ENCODE results near the gene SLC10A3. TPM values are rescaled to one million over a fixed set of nuclear protein-coding genes. Genes with fewer than 3 reads are reported as not detected.

SLC10A3 gene
- total and polyA plus RNA-seq, 2 of the 8 experiments (the other 6 are each of a cell fraction or from before 2014, with no cell fraction given): 6.8 to 9.5 TPM

DNA sequence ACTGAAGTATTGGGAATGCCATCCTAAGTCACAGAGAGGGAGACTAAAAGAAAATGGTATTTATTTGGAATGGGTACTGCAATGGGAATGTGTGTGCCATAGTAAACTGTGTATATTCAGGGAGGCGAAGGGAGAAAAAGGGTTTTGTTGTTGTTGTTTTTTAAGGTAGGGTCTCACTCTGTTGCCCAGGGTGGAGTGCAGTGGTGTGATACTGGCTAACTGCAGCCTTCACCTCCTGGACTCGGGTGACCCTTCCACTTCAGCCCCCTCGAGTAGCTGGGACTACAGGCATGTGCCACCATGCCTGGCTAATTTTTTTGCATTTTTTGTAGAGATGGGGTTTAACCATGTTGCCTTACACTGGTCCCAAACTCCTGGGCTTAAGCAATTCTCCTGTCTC lies 4.3 kb upstream of the SLC10A3 start:
- no peak overlapping the region for H4K5ac ChIP-seq (ENCODE audit: insufficient read length, low read depth, low read length)
- TF ChIP-seq SP1 (IDR thresholded peaks at IDR 0.05; ENCODE audit: low read depth, low read length) (no peak), KDM1A (IDR thresholded peaks at IDR 0.05; ENCODE audit: borderline replicate concordance, low read length) (no peak), RXRA (IDR thresholded peaks at IDR 0.05; ENCODE audit: insufficient read depth, low read depth, low read length) (no peak)
- TF ChIP-seq, protein P1, sequence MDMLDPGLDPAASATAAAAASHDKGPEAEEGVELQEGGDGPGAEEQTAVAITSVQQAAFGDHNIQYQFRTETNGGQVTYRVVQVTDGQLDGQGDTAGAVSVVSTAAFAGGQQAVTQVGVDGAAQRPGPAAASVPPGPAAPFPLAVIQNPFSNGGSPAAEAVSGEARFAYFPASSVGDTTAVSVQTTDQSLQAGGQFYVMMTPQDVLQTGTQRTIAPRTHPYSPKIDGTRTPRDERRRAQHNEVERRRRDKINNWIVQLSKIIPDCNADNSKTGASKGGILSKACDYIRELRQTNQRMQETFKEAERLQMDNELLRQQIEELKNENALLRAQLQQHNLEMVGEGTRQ (IDR thresholded peaks at IDR 0.05; ENCODE audit: low read length): no peak
- TF ChIP-seq, protein P2, sequence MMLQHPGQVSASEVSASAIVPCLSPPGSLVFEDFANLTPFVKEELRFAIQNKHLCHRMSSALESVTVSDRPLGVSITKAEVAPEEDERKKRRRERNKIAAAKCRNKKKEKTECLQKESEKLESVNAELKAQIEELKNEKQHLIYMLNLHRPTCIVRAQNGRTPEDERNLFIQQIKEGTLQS (IDR thresholded peaks at IDR 0.05; ENCODE audit: insufficient read depth, low read depth, low read length): no peak
- H3K27ac ChIP-seq (ENCODE audit: low read depth, low read length): no peak overlapping the region
- no peak overlapping the region for H3K18ac ChIP-seq (ENCODE audit: extremely low read depth, low read length)
- no peaks in the 10 kb centered on the region for H3K79me2 ChIP-seq (ENCODE audit: control insufficient read depth in 1 of 2, insufficient read depth in 2 of 2, low read length in 2 of 2)
- H2AK5ac ChIP-seq (ENCODE audit: low read depth, low read length): no peak overlapping the region
- no peaks in the 10 kb centered on the region for H3K9me3 ChIP-seq (ENCODE audit: insufficient read depth in 2 of 2, low read depth in 1 of 2, low read length in 1 of 2)
- H4K8ac ChIP-seq (ENCODE audit: extremely low read depth, insufficient read depth, low read length): no peak overlapping the region
- no peak for FAIRE-seq
- no peak for DNase-seq (ENCODE audit: low read depth in 1 of 2, low spot score in 2 of 2)
- no peak overlapping the region for H3K4me2 ChIP-seq (ENCODE audit: insufficient read depth in 1 of 2, low read depth in 2 of 2, low read length in 2 of 2)
- H3K23ac ChIP-seq (ENCODE audit: insufficient read length): no peak overlapping the region
- H2AFZ ChIP-seq (ENCODE audit: low read length): no peak overlapping the region
- peaks cover 0 to 4% (median 3%) of the 10 kb centered on the region in 4 experiments; a peak in 4 of 7 replicates for H3K4me1 ChIP-seq (replicated peaks in 1 of 4; ENCODE audit: control insufficient read depth in 3 of 4, insufficient read depth in 4 of 4, low read length in 3 of 4)
- H3K4ac ChIP-seq (replicated peaks; ENCODE audit: insufficient read length, low read depth, low read length): no peak overlapping the region
- H2BK120ac ChIP-seq (replicated peaks; ENCODE audit: low read depth, low read length): no peak overlapping the region
- no peak overlapping the region for H2BK15ac ChIP-seq (ENCODE audit: low read length)
- ChIA-PET POLR2A (ENCODE audit: partially characterized antibody) (no interaction called here), CTCF (ENCODE audit: partially characterized antibody) (no interaction called here)
- no peak overlapping the region for H3K56ac ChIP-seq (replicated peaks; ENCODE audit: insufficient read length, low read depth, low read length)
- no peak overlapping the region for H3K14ac ChIP-seq (ENCODE audit: insufficient read length)
- no peaks in the 10 kb centered on the region for H3K79me1 ChIP-seq (ENCODE audit: low read depth, low read length)
- no peaks in the 10 kb centered on the region for H4K20me1 ChIP-seq (replicated peaks in 1 of 2; ENCODE audit: control insufficient read depth in 1 of 2, insufficient read depth in 2 of 2, low read length in 2 of 2)
- no peak overlapping the region for H2BK5ac ChIP-seq (ENCODE audit: low read depth, low read length)
- no peak overlapping the region for H2BK12ac ChIP-seq (ENCODE audit: low read depth, low read length)
- no peaks in the 10 kb centered on the region for H3K27me3 ChIP-seq (replicated peaks in 1 of 4; ENCODE audit: control insufficient read depth in 3 of 4, extremely low read depth in 1 of 4, insufficient read depth in 3 of 4, low read length in 3 of 4)
- 100% methylated on average over 1 of the region's 3 CpGs; no CpG with 5 or more reads in 1 of the 2 experiments for WGBS, 2 experiments (ENCODE audit: extremely low coverage in 1 of 2, insufficient coverage in 1 of 2, insufficient read length in 1 of 2, insufficient replicate concordance in 2 of 2, low coverage in 1 of 2, low lambda C conversion rate in 2 of 2, missing lambda C conversion rate in 1 of 2)
- H2BK20ac ChIP-seq (ENCODE audit: low read length): no peak overlapping the region
- no peak overlapping the region for H3K4me3 ChIP-seq (ENCODE audit: extremely low read depth in 1 of 4, insufficient read depth in 2 of 4, low read depth in 3 of 4, low read length in 4 of 4)
- H3K36me3 ChIP-seq (ENCODE audit: control insufficient read depth in 2 of 4, insufficient read depth in 4 of 4, low read length in 3 of 4): no peaks in the 10 kb centered on the region
- no peaks in the 10 kb centered on the region for H3K23me2 ChIP-seq (ENCODE audit: low read depth, low read length)
- no peak overlapping the region for H4K91ac ChIP-seq (replicated peaks; ENCODE audit: insufficient read length, low read length)
- H3K9ac ChIP-seq (replicated peaks in 1 of 4; ENCODE audit: extremely low read depth in 1 of 4, low read depth in 3 of 4, low read length in 3 of 4): no peak overlapping the region

Data from H1 (cell line).